Stomach (tissue), 9 donors: Measurements from ENCODE around the gene SMTNL2. TPM values are rescaled to one million over a fixed set of nuclear protein-coding genes. Genes with fewer than 3 reads are reported as not detected.
"Not testable (repeated sequence)": the region's sequence is repeated elsewhere in the genome, so short reads cannot be mapped to it uniquely, and the experiment has no call there.

Experiments used
- DNase-seq, 2 donors: peaks; one replicate each; pipeline versions ENCODE4 v3.0.0 to v3.0.0-alpha.2; 2013 to 2019
- H3K27ac ChIP-seq, 5 donors: fragments of 200-600 bp in 4 of 5; sonication (generic) in 4 of 5; one replicate each; pipeline ENCODE4 v1.5.1; 2013 to 2019; ENCODE audit warnings: mild to moderate bottlenecking in 1 of 5, moderate library complexity in 1 of 5
- H3K27me3 ChIP-seq, 3 donors: fragments of 200-600 bp; sonication (generic); one replicate each; pipeline ENCODE4 v1.5.1; 2017 to 2019; ENCODE audit warnings: mixed run types in 1 of 3
- H3K36me3 ChIP-seq, 4 donors: fragments of 200-600 bp; sonication (generic); 1 replicate in 3 of 4; 2 replicates in 1 of 4; pipeline ENCODE4 v1.5.1; 2016 to 2019
- H3K4me1 ChIP-seq, 4 donors: fragments of 200-600 bp; sonication (generic); one replicate each; pipeline ENCODE4 v1.5.1; 2016 to 2019
- H3K4me3 ChIP-seq, 4 donors: fragments of 200-600 bp; sonication (generic) in 3 of 4; one replicate each; pipeline ENCODE4 v1.5.1; 2016 to 2019; ENCODE audit warnings: mild to moderate bottlenecking in 1 of 4
- H3K9me3 ChIP-seq, 4 donors: fragments of 200-600 bp; sonication (generic); one replicate each; pipeline ENCODE4 v1.5.1; 2016 to 2019
- CTCF ChIP-seq, 7 experiments: fragments of 450-650 bp in 4 of 7; fragments of 200-600 bp in 3 of 7; sonication (generic) in 3 of 7; IDR thresholded peaks; one replicate each; pipeline ENCODE4 v1.5.1; 2016 to 2019; ENCODE audit warnings: antibody characterized with exemption in 7 of 7, control low read depth in 2 of 7, mild to moderate bottlenecking in 1 of 7
- EP300 ChIP-seq: sonication (generic); formaldehyde crosslinking; IDR thresholded peaks from one replicate; pipeline ENCODE4 v1.6.1; 2017; ENCODE audit warnings: antibody characterized with exemption
- POLR2A ChIP-seq, 4 donors: fragments of 450-650 bp; IDR thresholded peaks; one replicate each; pipeline ENCODE4 v1.6.1; 2016; ENCODE audit warnings: antibody characterized with exemption in 4 of 4, control low read depth in 2 of 4, mild to moderate bottlenecking in 1 of 4, moderate library complexity in 1 of 4
- POLR2AphosphoS5 ChIP-seq, 3 donors: sonication (generic); formaldehyde crosslinking; IDR thresholded peaks; one replicate each; pipeline ENCODE4 v1.6.1; 2016; ENCODE audit warnings: antibody characterized with exemption in 3 of 3
- WGBS, 5 donors: extraction: QIAGEN DNeasy Blood & Tissue Kit in 3 of 5; methylation state at CpG; one replicate each; pipeline versions ENCODE4 v1.1.5 to v1.1.7; 2013 to 2018; 5-methylcytosine and 5-hydroxymethylcytosine counted together
- intact Hi-C: fragments of 100-400 bp; cut with DNase I; formaldehyde crosslinking; loops from one replicate; pipeline ENCODE4 v1.15.1; 2023; ENCODE audit warnings: low total_unique reads
- polyA plus RNA-seq, 3 donors: library from polyadenylated mRNA; stranded (reverse); fragments of 200-250 nt; gene quantifications; one replicate each; pipeline ENCODE4 v1.2.3, GENCODE V29; 2013
- total RNA-seq, 5 donors: library from RNA; depleted of rRNA; stranded (reverse); fragments of >200 nt; gene quantifications; one replicate each; pipeline versions ENCODE4 v1.1.0 to v1.2.3, GENCODE V29; 2014 to 2016
- donor health status: healthy with polysubstance abuse.
- donor health status: Bipolar disorder and iron deficiency.
- donor health status: healthy.

The SMTNL2 gene
- total and polyA plus RNA-seq, 8 donors: 0.50 to 1.9 (median 1.5) TPM; not detected in 4

- Histone ChIP-seq H3K4me3 (no peak overlapping the region), H3K27ac (no peak overlapping the region), H3K4me1 (peaks cover 0 to 13% (median 2%) of the 10 kb centered on the region in 4 donors), H3K27me3 (peaks cover 1 to 67% (median 23%) of the 10 kb centered on the region in 3 donors), H3K9me3 (no peaks in the 10 kb centered on the region), H3K36me3 (no peaks in the 10 kb centered on the region)
- 90 to 98% (median 96%) methylated on average over 2 of the region's 2 CpGs for WGBS, 5 donors
- no peak for DNase-seq
- intact Hi-C loops: no loop called here
- TF ChIP-seq EP300 (no peak), POLR2AphosphoS5 (IDR thresholded peaks at IDR 0.05) (no peak), CTCF (IDR thresholded peaks at IDR 0.05) (no peak), POLR2A (IDR thresholded peaks at IDR 0.05) (no peak)
These were observed 49.3 kb downstream of the SMTNL2 start for GRCh38 chr17:4633643-4634042.

GRCh38 chr17:4634976-4635375 is 50.6 kb downstream of the SMTNL2 start:
- H3K27me3 ChIP-seq: peaks cover 6 to 79% (median 31%) of the 10 kb centered on the region in 3 donors
- WGBS, 5 donors: 58 to 73% (median 66%) methylated on average over 4 of the region's 4 CpGs

GRCh38 chr17:4635823-4636375 is 51.6 kb downstream of the SMTNL2 start:
- Histone ChIP-seq H3K4me1 (peaks cover 0 to 23% (median 11%) of the 10 kb centered on the region in 4 donors), H3K27ac (no peak overlapping the region), H3K4me3 (no peak overlapping the region), H3K9me3 (no peaks in the 10 kb centered on the region), H3K36me3 (no peaks in the 10 kb centered on the region), H3K27me3 (peaks cover 6 to 87% (median 33%) of the 10 kb centered on the region in 3 donors)
- no peak for DNase-seq
- WGBS, 5 donors: 6 to 17% (median 9%) methylated on average over 10 of the region's 10 CpGs
- TF ChIP-seq CTCF (IDR thresholded peaks at IDR 0.05) (no peak), POLR2A (IDR thresholded peaks at IDR 0.05) (no peak), POLR2AphosphoS5 (IDR thresholded peaks at IDR 0.05) (no peak), EP300 (no peak)
- intact Hi-C loops: no loop called here

More at GRCh38 chr17:4634976-4635375, 50.6 kb downstream of the SMTNL2 start:
- no peak overlapping the region for H3K4me3 ChIP-seq
- no peak overlapping the region for H3K27ac ChIP-seq
- intact Hi-C loops: no loop called here
- DNase-seq: no peak
- peaks cover 0 to 21% (median 8%) of the 10 kb centered on the region in 4 donors for H3K4me1 ChIP-seq
- no peak for TF ChIP-seq EP300
- no peak for TF ChIP-seq CTCF (IDR thresholded peaks at IDR 0.05)
- no peaks in the 10 kb centered on the region for H3K36me3 ChIP-seq
- H3K9me3 ChIP-seq: no peaks in the 10 kb centered on the region

GRCh38 chr17:4636474-4637100 is 52.3 kb downstream of the SMTNL2 start:
- Histone ChIP-seq H3K9me3 (no peaks in the 10 kb centered on the region), H3K4me3 (no peak overlapping the region), H3K27me3 (peaks cover 10 to 87% (median 40%) of the 10 kb centered on the region in 3 donors), H3K27ac (no peak overlapping the region), H3K4me1 (peaks cover 0 to 30% (median 18%) of the 10 kb centered on the region in 4 donors), H3K36me3 (no peaks in the 10 kb centered on the region)
- WGBS, 5 donors: 55 to 62% (median 57%) methylated on average over 12 of the region's 12 CpGs
- intact Hi-C loops: no loop called here
- DNase-seq: no peak
- TF ChIP-seq POLR2A (IDR thresholded peaks at IDR 0.05) (no peak), CTCF (IDR thresholded peaks at IDR 0.05) (no peak), POLR2AphosphoS5 (IDR thresholded peaks at IDR 0.05) (no peak), EP300 (no peak)

GRCh38 chr17:4638766-4639165 is 54.4 kb downstream of the SMTNL2 start:
- intact Hi-C loops, H3K9me3 ChIP-seq, DNase-seq, H3K36me3 ChIP-seq, H3K27ac ChIP-seq, H3K4me3 ChIP-seq: not testable (repeated sequence)
- WGBS, 5 donors: 39 to 51% (median 41%) methylated on average over 8 of the region's 8 CpGs
- peaks cover 17 to 89% (median 56%) of the 10 kb centered on the region in 3 donors for H3K27me3 ChIP-seq
- peaks cover 0 to 34% (median 22%) of the 10 kb centered on the region in 4 donors for H3K4me1 ChIP-seq

GRCh38 chr17:4639301-4640059 is 55.2 kb downstream of the SMTNL2 start:
- peaks cover 0 to 34% (median 22%) of the 10 kb centered on the region in 4 donors for H3K4me1 ChIP-seq
- H3K9me3 ChIP-seq, H3K36me3 ChIP-seq, H3K27ac ChIP-seq, intact Hi-C loops: not testable (repeated sequence)
- WGBS, 5 donors: 5 to 14% (median 7%) methylated on average over 15 to 25 of the region's 56 CpGs
- H3K4me3 ChIP-seq: peak overlapping the region in 1 of 4 donors; percentile 28
- peak in 1 of 2 donors; percentile 63 for DNase-seq
- H3K27me3 ChIP-seq: peaks cover 17 to 95% (median 56%) of the 10 kb centered on the region in 3 donors
